Measurements from ENCODE around the gene KRT72.
"Not testable (repeated sequence)": the region's sequence is repeated elsewhere in the genome, so short reads cannot be mapped to it uniquely, and the experiment has no call there.

Gene KRT72

GRCh38 chr12:52604859-52605258, 3.6 kb upstream of the KRT72 start:
- peak; percentile 3 for DNase-seq (ENCODE audit: low read depth)
- H3K4me3 ChIP-seq (ENCODE audit: low read depth, low read length) = no peak overlapping the region
- TF ChIP-seq, protein P1, sequence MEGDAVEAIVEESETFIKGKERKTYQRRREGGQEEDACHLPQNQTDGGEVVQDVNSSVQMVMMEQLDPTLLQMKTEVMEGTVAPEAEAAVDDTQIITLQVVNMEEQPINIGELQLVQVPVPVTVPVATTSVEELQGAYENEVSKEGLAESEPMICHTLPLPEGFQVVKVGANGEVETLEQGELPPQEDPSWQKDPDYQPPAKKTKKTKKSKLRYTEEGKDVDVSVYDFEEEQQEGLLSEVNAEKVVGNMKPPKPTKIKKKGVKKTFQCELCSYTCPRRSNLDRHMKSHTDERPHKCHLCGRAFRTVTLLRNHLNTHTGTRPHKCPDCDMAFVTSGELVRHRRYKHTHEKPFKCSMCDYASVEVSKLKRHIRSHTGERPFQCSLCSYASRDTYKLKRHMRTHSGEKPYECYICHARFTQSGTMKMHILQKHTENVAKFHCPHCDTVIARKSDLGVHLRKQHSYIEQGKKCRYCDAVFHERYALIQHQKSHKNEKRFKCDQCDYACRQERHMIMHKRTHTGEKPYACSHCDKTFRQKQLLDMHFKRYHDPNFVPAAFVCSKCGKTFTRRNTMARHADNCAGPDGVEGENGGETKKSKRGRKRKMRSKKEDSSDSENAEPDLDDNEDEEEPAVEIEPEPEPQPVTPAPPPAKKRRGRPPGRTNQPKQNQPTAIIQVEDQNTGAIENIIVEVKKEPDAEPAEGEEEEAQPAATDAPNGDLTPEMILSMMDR (IDR thresholded peaks at IDR 0.05; ENCODE audit: insufficient read depth, low read depth, low read length, missing control alignments) = no peak

- TF ChIP-seq, protein P1 (IDR thresholded peaks at IDR 0.05; ENCODE audit: insufficient read depth, low read depth, low read length, missing control alignments) = no peak
- no peak for DNase-seq (ENCODE audit: low read depth)
- no peak overlapping the region for H3K4me3 ChIP-seq (ENCODE audit: low read depth, low read length)
Measured at GRCh38 chr12:52603314-52603713, 2.1 kb upstream of the KRT72 start.

DNA sequence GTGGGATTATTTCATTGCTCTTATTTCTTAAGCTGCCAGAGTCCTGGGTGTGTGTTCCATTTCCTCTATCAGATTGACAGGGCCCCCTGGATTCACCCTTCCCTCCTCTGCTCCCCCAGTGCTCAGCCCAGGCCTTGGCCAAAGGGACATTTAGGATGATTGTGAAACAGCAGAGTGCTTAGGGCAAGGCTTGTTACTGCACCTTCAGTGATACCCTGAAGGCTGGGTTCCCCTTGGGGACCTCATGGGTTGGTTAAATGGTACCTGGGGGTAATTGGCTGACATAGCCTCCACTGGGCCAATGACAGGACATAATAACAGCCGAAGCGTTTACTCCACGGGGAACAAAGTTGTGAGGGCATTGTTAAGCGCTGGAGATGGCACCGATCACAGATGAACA, 1.3 kb upstream of the KRT72 start:
- no peak for DNase-seq (ENCODE audit: low read depth)
- no peak overlapping the region for H3K4me3 ChIP-seq (ENCODE audit: low read depth, low read length)
- TF ChIP-seq, protein P1 (IDR thresholded peaks at IDR 0.05; ENCODE audit: insufficient read depth, low read depth, low read length, missing control alignments) = no peak

DNA sequence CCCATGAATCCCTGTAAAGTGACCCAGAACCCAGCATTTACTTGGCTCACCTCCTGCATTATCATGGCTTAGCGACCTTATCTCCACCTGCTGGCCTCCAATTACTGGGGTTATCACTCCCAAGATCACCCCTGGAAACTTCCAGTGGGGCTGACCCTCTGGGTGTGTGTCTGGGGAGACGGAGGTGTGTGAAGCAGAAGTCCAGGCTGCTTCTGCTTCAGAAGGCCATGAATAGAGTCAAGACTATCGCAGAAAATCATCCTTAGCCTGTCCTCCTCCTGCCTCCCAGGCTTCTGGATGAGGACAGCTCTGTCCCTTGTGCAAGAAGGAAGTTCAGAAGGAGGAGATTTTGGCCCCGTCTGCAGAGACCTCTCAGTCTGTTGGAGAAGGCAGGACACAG, 408 bp upstream of the KRT72 start:
- TF ChIP-seq, protein P1 (IDR thresholded peaks at IDR 0.05; ENCODE audit: insufficient read depth, low read depth, low read length, missing control alignments) = no peak
- no peak for DNase-seq (ENCODE audit: low read depth)
- no peak overlapping the region for H3K4me3 ChIP-seq (ENCODE audit: low read depth, low read length)

- H3K4me3 ChIP-seq (ENCODE audit: low read depth, low read length) = no peak overlapping the region
- DNase-seq (ENCODE audit: low read depth) = no peak
- TF ChIP-seq, protein P1 (IDR thresholded peaks at IDR 0.05; ENCODE audit: insufficient read depth, low read depth, low read length, missing control alignments) = no peak
Measured at GRCh38 chr12:52600475-52600874, 788 bp downstream of the KRT72 start.

GRCh38 chr12:52600071-52600470, 1.2 kb downstream of the KRT72 start:
- TF ChIP-seq, protein P1 (IDR thresholded peaks at IDR 0.05; ENCODE audit: insufficient read depth, low read depth, low read length, missing control alignments) = no peak
- no peak for DNase-seq (ENCODE audit: low read depth)
- no peak overlapping the region for H3K4me3 ChIP-seq (ENCODE audit: low read depth, low read length)

- TF ChIP-seq, protein P1 (IDR thresholded peaks at IDR 0.05; ENCODE audit: insufficient read depth, low read depth, low read length, missing control alignments) = no peak
- DNase-seq (ENCODE audit: low read depth) = no peak
- no peak overlapping the region for H3K4me3 ChIP-seq (ENCODE audit: low read depth, low read length)
Measured at GRCh38 chr12:52598966-52599365, 2.3 kb downstream of the KRT72 start.

GRCh38 chr12:52594237-52594636, 7.0 kb downstream of the KRT72 start:
- H3K4me3 ChIP-seq (ENCODE audit: low read depth, low read length); DNase-seq (ENCODE audit: low read depth): not testable (repeated sequence)

Data from GM12865 (cell line).